ES-I3 (cell line): Measurements from ENCODE around the gene TRABD2A.
"Not testable (repeated sequence)": the region's sequence is repeated elsewhere in the genome, so short reads cannot be mapped to it uniquely, and the experiment has no call there.

Experiments
- H3K36me3 ChIP-seq: 2 replicates; pipeline ENCODE4 v1.6.1; 2013; ENCODE audit warnings: mild to moderate bottlenecking, low read length, control low read depth, moderate library complexity; ENCODE audit not compliant: insufficient read depth
- H3K4me1 ChIP-seq: 2 replicates; pipeline ENCODE4 v1.6.1; 2013; ENCODE audit warnings: mild to moderate bottlenecking, control low read depth, low read length; ENCODE audit not compliant: insufficient read depth
- H3K9ac ChIP-seq: 2 replicates; pipeline ENCODE4 v1.6.1; 2013; ENCODE audit warnings: low read depth, mild to moderate bottlenecking, low read length, moderate library complexity
- H3K9me3 ChIP-seq: 2 replicates; pipeline ENCODE4 v1.6.1; 2013; ENCODE audit warnings: mild to moderate bottlenecking, low read length, moderate library complexity; ENCODE audit not compliant: control insufficient read depth, insufficient read depth

The TRABD2A gene

GRCh38 chr2:84788498-84788897, 92.4 kb downstream of the TRABD2A start:
- no peak overlapping the region for H3K9ac ChIP-seq

DNA sequence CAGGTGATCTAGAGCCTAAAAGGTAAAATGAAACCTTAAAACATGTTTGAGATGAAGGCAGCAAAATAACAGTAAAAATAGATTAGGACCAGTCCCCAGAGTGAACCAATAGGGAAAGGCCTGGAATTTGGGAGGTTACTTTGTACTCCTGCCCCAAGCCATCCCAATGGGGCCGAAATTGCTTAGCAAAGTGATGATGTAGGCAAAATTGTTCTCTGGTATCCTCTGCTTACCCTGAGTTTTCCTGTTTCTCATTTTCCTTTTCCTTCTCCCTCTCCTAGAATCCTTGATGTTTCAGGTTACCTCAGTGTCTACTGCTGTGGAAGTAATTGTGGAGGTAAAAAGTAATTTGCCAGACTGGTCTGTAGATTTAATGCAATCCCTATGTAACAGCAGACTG, 92.9 kb downstream of the TRABD2A start:
- H3K9me3 ChIP-seq = no peaks in the 10 kb centered on the region
- H3K36me3 ChIP-seq = no peaks in the 10 kb centered on the region
- no peaks in the 10 kb centered on the region for H3K4me1 ChIP-seq
- no peak overlapping the region for H3K9ac ChIP-seq

More at GRCh38 chr2:84788498-84788897, 92.4 kb downstream of the TRABD2A start:
- no peaks in the 10 kb centered on the region for H3K36me3 ChIP-seq
- H3K9me3 ChIP-seq = no peaks in the 10 kb centered on the region
- H3K4me1 ChIP-seq = no peaks in the 10 kb centered on the region

DNA sequence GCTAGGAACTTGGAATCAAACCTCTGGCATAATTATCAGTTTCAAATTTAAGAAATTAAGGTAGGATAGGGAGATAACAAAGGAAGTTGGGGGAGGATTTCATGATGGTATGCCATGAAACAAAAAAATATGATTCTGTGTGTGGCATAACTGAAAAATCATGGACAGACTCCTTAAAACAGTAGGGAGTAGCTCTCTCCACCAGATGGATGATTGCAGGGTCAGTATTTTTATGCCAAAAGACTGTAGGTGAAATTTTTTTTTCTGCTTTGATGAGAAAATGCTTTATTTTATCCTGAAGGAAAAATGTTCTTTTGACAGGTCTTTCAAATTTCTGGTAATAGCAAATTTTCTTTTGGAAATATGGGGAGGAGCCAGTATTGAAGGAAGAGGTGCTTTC, 94.3 kb downstream of the TRABD2A start:
- no peaks in the 10 kb centered on the region for H3K36me3 ChIP-seq
- H3K9ac ChIP-seq = no peak overlapping the region
- H3K9me3 ChIP-seq = no peaks in the 10 kb centered on the region
- H3K4me1 ChIP-seq = no peaks in the 10 kb centered on the region

DNA sequence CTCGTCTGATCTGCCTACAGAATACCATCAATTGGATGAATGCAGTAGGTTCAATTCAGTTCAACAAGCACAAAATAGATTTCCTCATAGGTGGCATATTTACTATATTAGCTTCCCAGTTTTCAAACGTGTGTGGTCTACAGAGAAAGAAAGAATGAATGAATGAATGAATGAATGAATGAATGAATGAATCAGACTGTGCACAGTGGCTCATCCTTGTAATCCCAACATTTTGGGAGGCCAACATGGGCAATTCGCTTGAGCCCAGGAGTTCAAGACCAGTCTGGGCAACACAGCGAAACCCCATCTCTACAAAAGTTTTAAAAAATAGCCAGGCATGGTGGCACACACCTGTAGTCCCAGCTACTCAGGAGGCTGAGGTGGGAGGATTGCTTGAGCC, 94.9 kb downstream of the TRABD2A start:
- Histone ChIP-seq H3K9me3 (no peaks in the 10 kb centered on the region), H3K4me1 (no peaks in the 10 kb centered on the region), H3K36me3 (no peaks in the 10 kb centered on the region), H3K9ac (no peak overlapping the region)

DNA sequence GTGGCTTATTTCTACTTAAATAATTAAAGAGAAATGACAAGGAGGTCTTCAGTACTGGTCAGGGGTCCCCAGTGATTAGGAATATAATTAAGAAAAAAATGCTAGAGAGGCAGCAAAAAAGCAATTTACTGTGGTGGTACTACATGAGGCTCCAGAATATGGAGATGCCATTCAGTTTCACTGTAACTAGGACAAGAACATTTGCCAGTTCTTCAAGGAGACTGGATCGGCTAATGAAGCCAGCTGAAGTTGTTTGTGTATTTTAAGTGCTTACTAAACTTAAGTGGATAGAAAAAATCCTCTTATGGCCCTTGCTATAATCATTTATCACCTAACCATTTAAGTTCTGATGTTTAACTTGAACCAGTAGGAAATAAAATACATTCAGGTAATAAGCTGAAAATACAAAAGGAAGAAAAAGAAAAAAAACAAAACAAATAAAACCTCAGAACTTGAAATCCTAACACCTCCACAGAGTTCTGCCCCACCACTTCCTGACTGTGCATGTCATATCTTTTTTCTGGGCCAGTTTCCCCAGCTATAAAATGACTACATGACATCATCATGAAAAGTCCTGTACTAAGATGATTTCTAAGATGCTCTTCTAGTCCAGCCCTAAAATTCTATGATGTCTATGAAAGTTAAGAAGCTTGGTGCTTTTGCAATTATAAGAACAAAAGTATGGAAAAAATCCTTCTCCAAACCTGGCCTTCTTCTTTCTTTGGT, 98.0 kb downstream of the TRABD2A start:
- H3K9ac ChIP-seq = no peak overlapping the region
- no peaks in the 10 kb centered on the region for H3K4me1 ChIP-seq

DNA sequence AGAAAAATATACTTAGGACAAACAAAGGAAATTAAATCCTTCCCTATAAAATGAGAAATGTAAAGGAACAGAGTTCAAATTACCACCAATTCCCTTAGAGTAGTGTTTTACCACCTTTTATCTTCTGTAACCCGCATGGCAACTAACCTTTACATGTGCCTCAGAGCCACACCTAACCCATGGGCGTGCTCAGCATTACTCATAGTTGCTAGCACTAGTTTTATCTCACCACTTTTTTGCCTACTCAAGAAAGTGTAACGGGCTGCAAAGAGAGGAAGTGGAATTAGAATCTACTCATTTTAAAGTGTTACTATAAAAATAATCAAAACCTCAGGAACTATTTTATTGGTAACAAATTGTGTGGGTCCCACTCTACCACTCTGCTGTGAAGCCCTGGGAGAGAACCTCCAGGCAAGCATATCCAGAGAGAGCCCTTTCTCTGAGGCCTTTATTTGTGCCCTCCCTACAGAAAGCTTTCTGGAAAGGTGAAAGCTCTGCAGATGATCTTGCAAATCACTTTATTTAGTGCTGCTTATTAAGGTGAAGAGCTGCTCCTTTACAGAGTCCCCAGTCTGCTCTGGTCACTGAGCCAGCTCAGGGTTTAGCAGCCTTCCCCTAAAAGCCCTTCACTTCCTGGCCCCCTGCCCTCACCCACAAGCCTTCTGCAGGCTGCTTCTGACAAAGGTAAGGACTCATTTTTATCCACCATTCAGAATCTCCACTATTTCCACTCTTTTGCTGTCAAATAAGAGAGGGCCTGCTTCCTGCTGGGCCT, 98.8 kb downstream of the TRABD2A start:
- no peaks in the 10 kb centered on the region for H3K36me3 ChIP-seq
- no peak overlapping the region for H3K9ac ChIP-seq
- no peaks in the 10 kb centered on the region for H3K4me1 ChIP-seq
- H3K9me3 ChIP-seq = no peaks in the 10 kb centered on the region

More for the DNA sequence above, 98.0 kb downstream of the TRABD2A start:
- H3K36me3 ChIP-seq = no peaks in the 10 kb centered on the region
- H3K9me3 ChIP-seq = no peaks in the 10 kb centered on the region

DNA sequence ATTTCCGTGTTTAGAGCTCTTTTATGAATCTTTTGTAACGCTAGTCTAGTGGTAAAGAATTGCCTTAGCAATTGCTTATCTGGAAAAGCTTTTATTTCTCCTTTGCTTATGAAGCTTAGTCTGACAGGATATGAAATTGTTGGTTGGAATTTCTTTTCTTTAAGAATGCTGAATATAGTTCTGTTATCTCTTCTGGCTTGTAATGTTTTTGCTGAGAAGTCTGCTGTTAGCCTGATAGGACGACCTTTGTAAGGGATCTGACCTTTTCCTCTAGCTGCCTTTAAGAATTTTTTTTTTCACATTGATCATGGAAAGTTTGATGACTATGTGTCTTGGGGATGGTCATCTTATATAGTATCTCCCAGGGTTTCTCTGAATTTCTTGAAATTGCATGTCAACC, 101.1 kb downstream of the TRABD2A start:
- Histone ChIP-seq H3K36me3 (no peaks in the 10 kb centered on the region), H3K9me3 (no peaks in the 10 kb centered on the region), H3K9ac (no peak overlapping the region), H3K4me1 (no peaks in the 10 kb centered on the region)

DNA sequence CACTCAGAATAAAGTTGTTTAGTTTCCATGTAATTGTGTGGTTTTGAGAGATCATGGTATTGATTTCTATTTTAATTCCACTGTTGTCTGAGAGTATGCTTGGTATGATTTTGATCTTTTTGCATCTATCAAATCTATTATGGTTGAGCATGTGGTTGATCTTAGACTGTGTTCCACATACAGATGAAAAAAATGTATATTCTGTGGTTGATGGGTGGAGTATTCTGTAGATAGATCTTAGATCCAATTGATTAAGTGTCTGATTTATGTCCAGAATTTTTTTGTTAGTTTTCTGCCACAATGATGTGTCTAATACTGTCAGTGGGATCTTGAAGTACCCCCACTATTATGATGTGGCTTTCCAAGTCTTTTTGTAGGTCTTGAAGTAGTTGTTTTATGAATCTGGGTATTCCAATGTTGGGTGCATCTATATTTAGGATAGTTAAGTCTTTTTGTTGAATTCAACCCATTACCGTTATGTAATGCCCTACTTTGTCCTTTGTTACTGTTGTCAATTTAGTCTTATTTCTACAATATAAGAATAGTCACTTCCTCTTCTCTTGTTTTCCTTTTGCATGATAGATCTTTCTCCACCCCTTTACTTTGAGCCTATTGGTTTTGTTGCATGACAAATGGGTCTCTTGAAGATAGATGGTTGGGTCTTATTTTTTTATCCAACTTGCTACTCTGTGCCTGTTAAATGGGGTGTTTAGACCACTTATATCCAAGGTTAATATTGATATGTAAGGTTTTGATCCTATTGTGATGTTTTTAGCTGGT, 101.8 kb downstream of the TRABD2A start:
- no peaks in the 10 kb centered on the region for H3K36me3 ChIP-seq
- H3K4me1 ChIP-seq = no peaks in the 10 kb centered on the region
- H3K9me3 ChIP-seq = no peaks in the 10 kb centered on the region
- H3K9ac ChIP-seq = no peak overlapping the region

- Histone ChIP-seq H3K9ac (no peak overlapping the region), H3K4me1 (no peaks in the 10 kb centered on the region), H3K9me3 (no peaks in the 10 kb centered on the region), H3K36me3 (no peaks in the 10 kb centered on the region)
These were observed 104.9 kb downstream of the TRABD2A start for GRCh38 chr2:84776011-84776410.

DNA sequence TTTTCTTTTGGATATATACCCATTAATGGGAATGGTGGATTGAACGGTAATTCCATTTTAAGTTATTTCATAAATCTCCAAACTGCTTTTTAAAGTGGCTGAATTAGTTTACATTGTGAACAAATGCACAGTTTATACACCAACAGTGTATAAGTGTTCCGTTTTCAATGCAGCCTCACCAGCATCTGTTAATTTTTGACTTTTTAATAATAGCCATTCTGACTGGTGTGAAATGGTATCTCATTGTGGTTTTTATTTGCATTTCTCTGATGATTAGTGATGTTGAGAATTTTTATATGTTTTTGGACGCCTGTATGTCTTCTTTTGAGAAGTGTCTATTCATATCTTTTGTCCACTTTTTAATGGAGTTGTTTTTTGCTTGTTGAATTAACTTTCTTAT, 107.3 kb downstream of the TRABD2A start:
- not testable (repeated sequence) for H3K9ac ChIP-seq, H3K9me3 ChIP-seq, H3K4me1 ChIP-seq, H3K36me3 ChIP-seq
